ENCODE data around the gene TCP11X1. TPM values are rescaled to one million over a fixed set of nuclear protein-coding genes. Genes with fewer than 3 reads are reported as not detected.
"Not testable (repeated sequence)": the region's sequence is repeated elsewhere in the genome, so short reads cannot be mapped to it uniquely, and the experiment has no call there.

Gene TCP11X1
- total RNA-seq = not detected
- not detected for polyA plus RNA-seq
- long read RNA-seq, donor 1 = 0 reads
- long read RNA-seq, donor 2 = 0 reads

GRCh38 chrX:102214986-102215385 lies at the start of gene TCP11X1:
TSS of gene TCP11X1 (plus strand) at chrX:102215301.
- H3K27ac ChIP-seq; H3K27me3 ChIP-seq (replicated peaks in 1 of 7); DNase-seq; intact Hi-C loops (cut with DNase I; ENCODE audit: low total_unique reads); H3K4me3 ChIP-seq; H3K9me3 ChIP-seq; H3K36me3 ChIP-seq; H3K4me1 ChIP-seq: not testable (repeated sequence)
- WGBS, 5 donors = no CpG with 5 or more reads among the region's 15 CpGs

DNA sequence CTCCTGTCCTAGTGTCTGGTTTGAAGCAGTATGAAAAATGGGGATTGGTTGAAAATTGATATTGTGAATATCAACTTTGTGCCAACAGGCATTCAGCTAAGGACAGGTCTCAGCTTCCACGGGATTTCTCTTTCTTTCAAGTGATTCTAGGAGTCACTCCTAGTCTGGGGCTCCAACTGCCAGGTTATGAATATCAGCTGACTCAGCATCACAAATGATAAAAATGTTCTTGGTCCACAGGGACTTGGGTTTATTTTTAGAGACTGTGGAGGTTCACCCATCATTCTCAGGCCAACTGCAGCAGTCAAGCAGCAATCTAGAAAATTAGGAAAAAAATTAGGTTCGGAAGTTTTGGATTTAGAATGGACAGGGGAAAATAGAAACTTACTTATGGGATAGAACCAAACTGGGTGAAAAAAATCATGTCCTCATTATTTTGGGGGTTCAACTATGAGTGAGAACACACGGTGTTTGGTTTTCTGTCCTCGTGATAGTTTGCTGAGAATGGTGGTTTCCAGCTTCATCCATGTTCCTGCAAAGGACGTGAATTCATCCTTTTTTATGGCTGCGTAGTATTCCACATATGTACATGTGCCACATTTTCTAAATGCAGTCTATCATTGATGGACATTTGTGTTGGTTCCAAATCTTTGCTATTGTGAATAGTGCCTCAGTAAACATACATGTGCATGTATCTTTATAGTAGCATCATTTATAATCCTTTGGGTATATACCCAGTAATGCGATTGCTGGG lies 29.0 kb upstream of the TCP11X1 start:
- Histone ChIP-seq H3K36me3 (no peaks in the 10 kb centered on the region), H3K27ac (no peak overlapping the region), H3K9me3 (peaks cover 0 to 18% (median 0%) of the 10 kb centered on the region in 8 donors), H3K4me3 (no peak overlapping the region), H3K4me1 (no peaks in the 10 kb centered on the region), H3K27me3 (replicated peaks in 1 of 7) (no peaks in the 10 kb centered on the region)
- 62 to 87% (median 80%) methylated on average over 7 of the region's 7 CpGs for WGBS, 5 donors
- no peak for DNase-seq
- TF ChIP-seq, protein P1, sequence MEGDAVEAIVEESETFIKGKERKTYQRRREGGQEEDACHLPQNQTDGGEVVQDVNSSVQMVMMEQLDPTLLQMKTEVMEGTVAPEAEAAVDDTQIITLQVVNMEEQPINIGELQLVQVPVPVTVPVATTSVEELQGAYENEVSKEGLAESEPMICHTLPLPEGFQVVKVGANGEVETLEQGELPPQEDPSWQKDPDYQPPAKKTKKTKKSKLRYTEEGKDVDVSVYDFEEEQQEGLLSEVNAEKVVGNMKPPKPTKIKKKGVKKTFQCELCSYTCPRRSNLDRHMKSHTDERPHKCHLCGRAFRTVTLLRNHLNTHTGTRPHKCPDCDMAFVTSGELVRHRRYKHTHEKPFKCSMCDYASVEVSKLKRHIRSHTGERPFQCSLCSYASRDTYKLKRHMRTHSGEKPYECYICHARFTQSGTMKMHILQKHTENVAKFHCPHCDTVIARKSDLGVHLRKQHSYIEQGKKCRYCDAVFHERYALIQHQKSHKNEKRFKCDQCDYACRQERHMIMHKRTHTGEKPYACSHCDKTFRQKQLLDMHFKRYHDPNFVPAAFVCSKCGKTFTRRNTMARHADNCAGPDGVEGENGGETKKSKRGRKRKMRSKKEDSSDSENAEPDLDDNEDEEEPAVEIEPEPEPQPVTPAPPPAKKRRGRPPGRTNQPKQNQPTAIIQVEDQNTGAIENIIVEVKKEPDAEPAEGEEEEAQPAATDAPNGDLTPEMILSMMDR (IDR thresholded peaks at IDR 0.05 in 8 of 11, conservative IDR thresholded peaks at IDR 0.05 in 3 of 11) = no peak
- no peak for TF ChIP-seq POLR2AphosphoS5 (IDR thresholded peaks at IDR 0.05)
- TF ChIP-seq POLR2A (IDR thresholded peaks at IDR 0.05) = no peak
- intact Hi-C loops (cut with DNase I; ENCODE audit: low total_unique reads) = no loop called here

DNA sequence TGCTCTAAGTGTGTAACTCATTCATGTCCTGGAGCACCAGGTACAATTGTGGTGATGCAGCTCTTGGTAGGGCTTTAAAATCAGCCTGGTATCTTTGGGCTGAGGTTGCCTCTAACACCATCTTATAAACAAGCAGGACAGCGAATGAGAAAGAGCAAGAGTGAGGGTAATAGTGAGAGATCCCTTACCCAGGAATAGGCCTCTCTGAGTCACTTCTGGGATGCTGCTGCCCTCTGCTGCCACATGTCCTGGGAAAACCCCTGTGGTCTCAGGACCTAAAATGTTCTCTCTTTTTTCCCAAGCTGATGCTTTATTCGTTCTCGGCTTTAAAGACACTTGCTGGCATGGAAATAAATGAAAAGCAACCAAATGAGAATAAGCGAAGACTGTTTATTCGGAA lies 7.2 kb upstream of the TCP11X1 start:
- H3K4me1 ChIP-seq; H3K36me3 ChIP-seq; H3K9me3 ChIP-seq; intact Hi-C loops (cut with DNase I; ENCODE audit: low total_unique reads); DNase-seq; H3K4me3 ChIP-seq; H3K27me3 ChIP-seq (replicated peaks in 1 of 7); H3K27ac ChIP-seq: not testable (repeated sequence)
- no CpG with 5 or more reads among the region's 5 CpGs for WGBS, 5 donors

GRCh38 chrX:102216497-102216896 lies 1.4 kb downstream of the TCP11X1 start:
- H3K9me3 ChIP-seq; H3K4me1 ChIP-seq; intact Hi-C loops (cut with DNase I; ENCODE audit: low total_unique reads); H3K36me3 ChIP-seq; H3K27me3 ChIP-seq (replicated peaks in 1 of 7); H3K27ac ChIP-seq; H3K4me3 ChIP-seq; DNase-seq: not testable (repeated sequence)
- WGBS, 5 donors = no CpG with 5 or more reads among the region's 3 CpGs

- H3K36me3 ChIP-seq; H3K9me3 ChIP-seq; intact Hi-C loops (cut with DNase I; ENCODE audit: low total_unique reads); H3K27me3 ChIP-seq (replicated peaks in 1 of 7); H3K4me3 ChIP-seq; DNase-seq; H3K27ac ChIP-seq; H3K4me1 ChIP-seq: not testable (repeated sequence)
- 81 to 91% (median 86%) methylated on average over 5 of the region's 7 CpGs; no CpG with 5 or more reads in 2 of the 5 donors for WGBS, 5 donors
Measured at GRCh38 chrX:102235678-102236077, 20.6 kb downstream of the TCP11X1 start.

DNA sequence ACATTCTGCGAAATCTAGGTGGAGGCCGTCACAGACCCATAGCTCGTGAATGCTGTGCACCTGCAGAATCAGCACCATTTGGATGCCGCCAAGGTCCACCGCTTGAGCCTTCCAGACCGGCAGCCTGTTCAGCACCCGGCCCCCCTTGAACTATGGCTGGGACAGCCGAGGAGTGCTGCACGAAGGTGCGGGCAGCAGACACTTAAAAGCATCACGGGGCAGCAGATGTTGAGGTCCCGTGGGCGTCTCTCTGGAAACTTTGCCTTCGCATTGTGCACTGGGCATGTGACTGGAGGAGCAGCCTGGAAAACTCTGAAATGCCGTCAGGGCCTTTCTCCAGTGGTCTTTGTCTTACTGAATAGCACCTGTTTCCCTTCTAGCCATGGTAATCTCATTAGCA lies 25.2 kb downstream of the TCP11X1 start:
- H3K9me3 ChIP-seq; H3K4me1 ChIP-seq; H3K27ac ChIP-seq; H3K4me3 ChIP-seq; H3K36me3 ChIP-seq; intact Hi-C loops (cut with DNase I; ENCODE audit: low total_unique reads); H3K27me3 ChIP-seq (replicated peaks in 1 of 7): not testable (repeated sequence)
- DNase-seq = peak; percentile 37
- WGBS, 5 donors = 83 to 95% (median 84%) methylated on average over 9 to 10 of the region's 15 CpGs; no CpG with 5 or more reads in 2 of the 5 donors

DNA sequence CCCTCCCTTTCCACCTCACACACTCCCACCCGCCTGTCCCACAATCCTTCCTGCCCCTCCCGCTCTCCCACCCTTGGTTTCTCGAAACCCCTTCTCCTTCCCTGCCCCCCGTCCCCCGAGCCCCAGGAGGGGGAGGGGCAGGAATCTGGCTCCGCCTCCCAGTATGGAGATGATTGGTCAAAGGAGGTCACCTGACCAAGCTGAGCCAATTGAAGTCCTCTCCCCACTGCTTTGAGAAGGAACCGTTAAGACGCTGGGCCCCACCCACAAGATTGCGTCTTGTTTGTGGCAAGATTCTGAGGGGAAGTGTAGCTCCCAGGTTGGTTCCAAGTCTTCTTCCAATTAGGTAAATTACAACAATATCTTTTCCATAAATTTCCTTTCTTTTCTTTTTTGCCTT lies 31.8 kb downstream of the TCP11X1 start, which contains the start of gene NXF2:
TSS of gene NXF2 (plus strand) at position 275 of the 400 bp plus-strand sequence. CDS start 59,912 bp downstream, outside the sequence.
- WGBS, 5 donors = no CpG with 5 or more reads among the region's 9 CpGs
- H3K36me3 ChIP-seq; intact Hi-C loops (cut with DNase I; ENCODE audit: low total_unique reads): not testable (repeated sequence)

GRCh38 chrX:102272231-102272630 lies 57.1 kb downstream of the TCP11X1 start:
- H3K9me3 ChIP-seq; H3K4me1 ChIP-seq; intact Hi-C loops (cut with DNase I; ENCODE audit: low total_unique reads); H3K4me3 ChIP-seq; DNase-seq; H3K27me3 ChIP-seq (replicated peaks in 1 of 7); H3K36me3 ChIP-seq; H3K27ac ChIP-seq: not testable (repeated sequence)
- no CpG with 5 or more reads among the region's 4 CpGs for WGBS, 5 donors

More for the DNA sequence above, 31.8 kb downstream of the TCP11X1 start, which contains the start of gene NXF2:
- not testable (repeated sequence) for H3K4me1 ChIP-seq; H3K9me3 ChIP-seq; H3K27me3 ChIP-seq (replicated peaks in 1 of 7); H3K27ac ChIP-seq; DNase-seq; H3K4me3 ChIP-seq
